Keratinocyte (primary cell): ENCODE measurements around the gene HOXC9.

ENCODE experiments used
- EZH2 ChIP-seq: IDR thresholded peaks from one replicate; pipeline ENCODE4 v1.6.1; 2012; ENCODE audit warnings: inconsistent platforms, mild to moderate bottlenecking, low read length, moderate library complexity
- TF ChIP-seq, protein P1 (sequence below), 3 experiments: IDR thresholded peaks in 1 of 3; conservative IDR thresholded peaks in 1 of 3; optimal IDR thresholded peaks in 1 of 3; 2 replicates in 2 of 3; 3 replicates in 1 of 3; pipeline versions ENCODE3 to v1.5.1; 2011; ENCODE audit warnings: low read length in 3 of 3, mild to moderate bottlenecking in 3 of 3, moderate library complexity in 2 of 3, control low read depth in 1 of 3, inconsistent platforms in 1 of 3; ENCODE audit not compliant: insufficient read depth in 2 of 3; ENCODE audit errors: extremely low read depth in 1 of 3

DNA sequence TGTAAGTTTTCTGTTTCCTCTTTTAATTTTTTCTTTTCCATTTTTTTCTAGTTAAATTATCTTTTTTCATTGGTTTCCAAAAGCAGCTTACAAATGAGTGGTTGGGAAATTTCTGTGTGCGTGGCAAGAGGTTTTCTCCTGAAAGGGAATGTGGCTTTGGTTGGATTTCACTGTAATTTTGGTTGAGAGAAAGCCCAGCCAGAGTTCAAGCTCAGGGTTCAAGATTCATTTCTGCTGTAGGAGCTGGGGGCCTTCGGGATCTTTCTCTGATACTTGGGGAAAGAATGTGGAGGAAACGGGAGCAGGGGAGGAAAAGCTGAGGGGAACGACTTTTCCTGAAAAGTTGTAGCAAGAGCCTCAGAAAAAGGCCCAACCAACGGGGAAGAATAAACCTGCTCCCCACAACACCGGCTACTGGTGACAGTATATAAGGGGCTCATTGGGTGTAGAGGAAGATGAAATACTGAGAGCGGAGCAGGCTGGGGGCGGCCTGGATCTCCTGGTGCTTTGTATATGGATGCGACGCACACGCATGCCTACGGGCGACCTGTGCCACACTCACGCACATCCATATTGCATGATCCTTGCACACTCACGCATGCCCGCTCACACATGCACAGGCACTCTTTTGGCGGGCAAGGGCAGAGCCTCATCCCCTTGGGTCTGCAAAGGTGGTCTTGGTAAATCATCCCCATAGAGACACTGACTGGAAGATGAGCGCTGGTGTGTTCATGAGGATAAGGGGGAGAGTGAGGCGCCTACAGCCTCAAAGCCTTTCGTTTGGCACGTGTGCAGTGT lies 13.1 kb upstream of the HOXC9 start:
- TF ChIP-seq, protein P1, sequence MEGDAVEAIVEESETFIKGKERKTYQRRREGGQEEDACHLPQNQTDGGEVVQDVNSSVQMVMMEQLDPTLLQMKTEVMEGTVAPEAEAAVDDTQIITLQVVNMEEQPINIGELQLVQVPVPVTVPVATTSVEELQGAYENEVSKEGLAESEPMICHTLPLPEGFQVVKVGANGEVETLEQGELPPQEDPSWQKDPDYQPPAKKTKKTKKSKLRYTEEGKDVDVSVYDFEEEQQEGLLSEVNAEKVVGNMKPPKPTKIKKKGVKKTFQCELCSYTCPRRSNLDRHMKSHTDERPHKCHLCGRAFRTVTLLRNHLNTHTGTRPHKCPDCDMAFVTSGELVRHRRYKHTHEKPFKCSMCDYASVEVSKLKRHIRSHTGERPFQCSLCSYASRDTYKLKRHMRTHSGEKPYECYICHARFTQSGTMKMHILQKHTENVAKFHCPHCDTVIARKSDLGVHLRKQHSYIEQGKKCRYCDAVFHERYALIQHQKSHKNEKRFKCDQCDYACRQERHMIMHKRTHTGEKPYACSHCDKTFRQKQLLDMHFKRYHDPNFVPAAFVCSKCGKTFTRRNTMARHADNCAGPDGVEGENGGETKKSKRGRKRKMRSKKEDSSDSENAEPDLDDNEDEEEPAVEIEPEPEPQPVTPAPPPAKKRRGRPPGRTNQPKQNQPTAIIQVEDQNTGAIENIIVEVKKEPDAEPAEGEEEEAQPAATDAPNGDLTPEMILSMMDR (optimal IDR thresholded peaks at IDR 0.05 in 1 of 3, IDR thresholded peaks at IDR 0.05 in 1 of 3, conservative IDR thresholded peaks at IDR 0.05 in 1 of 3; ENCODE audit: extremely low read depth in 1 of 3, insufficient read depth in 2 of 3, low read length in 3 of 3) = no peak
- TF ChIP-seq EZH2 = no peak
